GM23338 (cell line): ENCODE results near the gene PGC. TPM values are rescaled to one million over a fixed set of nuclear protein-coding genes. Genes with fewer than 3 reads are reported as not detected.

Experiments used
- ATAC-seq: fragments of 200-7000 bp; cut with Tn5 transposase; 3 replicates; pipeline ENCODE4 v1.9.1; 2020
- DNase-seq: peaks from one replicate; pipeline ENCODE4 v3.0.0-alpha.2; 2015; ENCODE audit warnings: low spot score
- H2AFZ ChIP-seq: fragments of 200-600 bp; sonication (generic); 2 replicates; pipeline ENCODE4 v1.8.0; 2016; ENCODE audit warnings: antibody characterized with exemption, mild to moderate bottlenecking, moderate library complexity
- H3F3A ChIP-seq: fragments of 200-600 bp; sonication (generic); replicated peaks from 2 replicates; pipeline ENCODE4 v1.8.0; 2017; ENCODE audit warnings: antibody characterized with exemption, mixed run types, low read depth
- H3K27ac ChIP-seq: fragments of 200-600 bp; sonication (generic); 2 replicates; pipeline ENCODE4 v1.6.1; 2016; ENCODE audit warnings: low read depth
- H3K27me3 ChIP-seq: fragments of 200-600 bp; sonication (generic); 2 replicates; pipeline ENCODE4 v1.8.0; 2016; ENCODE audit warnings: mild to moderate bottlenecking, mixed run types, moderate library complexity; ENCODE audit not compliant: insufficient read depth
- H3K36me3 ChIP-seq: fragments of 200-600 bp; sonication (generic); 2 replicates; pipeline ENCODE4 v1.8.0; 2016; ENCODE audit warnings: mild to moderate bottlenecking; ENCODE audit not compliant: insufficient read depth
- H3K4me1 ChIP-seq: fragments of 200-600 bp; sonication (generic); 2 replicates; pipeline ENCODE4 v1.8.0; 2016; ENCODE audit warnings: mild to moderate bottlenecking, moderate library complexity; ENCODE audit not compliant: insufficient read depth
- H3K4me2 ChIP-seq: fragments of 200-600 bp; sonication (generic); 2 replicates; pipeline ENCODE4 v1.7.1; 2017; ENCODE audit warnings: mixed run types
- H3K4me3 ChIP-seq: fragments of 200-600 bp; sonication (generic); 2 replicates; pipeline ENCODE4 v1.6.1; 2016; ENCODE audit warnings: mixed run types
- H3K79me2 ChIP-seq: fragments of 200-600 bp; sonication (generic); replicated peaks from 2 replicates; pipeline ENCODE4 v1.8.0; 2017; ENCODE audit warnings: mild to moderate bottlenecking; ENCODE audit not compliant: insufficient read depth
- H3K9me2 ChIP-seq: fragments of 200-600 bp; sonication (generic); 2 replicates; pipeline ENCODE4 v1.8.0; 2017; ENCODE audit not compliant: insufficient read depth
- H4K20me1 ChIP-seq: fragments of 200-600 bp; sonication (generic); replicated peaks from 2 replicates; pipeline ENCODE4 v1.8.0; 2017; ENCODE audit warnings: mild to moderate bottlenecking; ENCODE audit not compliant: insufficient read depth
- H3K27ac Mint-ChIP-seq: 2 replicates; pipeline ENCODE4 v1.8.0; 2020; ENCODE audit warnings: inconsistent platforms, mild to moderate bottlenecking, moderate library complexity, mixed read lengths
- H3K27me3 Mint-ChIP-seq: 3 replicates; pipeline ENCODE4 v1.8.0; 2022; ENCODE audit warnings: low read depth, mild to moderate bottlenecking, moderate library complexity, mixed read lengths, inconsistent platforms; ENCODE audit not compliant: insufficient read depth, poor library complexity
- H3K36me3 Mint-ChIP-seq: 3 replicates; pipeline ENCODE4 v1.8.0; 2021; ENCODE audit warnings: low read depth, mild to moderate bottlenecking, inconsistent platforms, moderate library complexity, mixed read lengths
- H3K4me1 Mint-ChIP-seq: 3 replicates; pipeline ENCODE4 v1.8.0; 2020; ENCODE audit warnings: mild to moderate bottlenecking, inconsistent platforms, mixed read lengths
- H3K4me3 Mint-ChIP-seq: 3 replicates; pipeline ENCODE4 v1.8.0; 2021; ENCODE audit warnings: moderate library complexity, mild to moderate bottlenecking, inconsistent platforms, mixed read lengths
- H3K9me3 Mint-ChIP-seq: 3 replicates; pipeline ENCODE4 v1.8.0; 2020; ENCODE audit warnings: moderate library complexity, mild to moderate bottlenecking, inconsistent platforms, mixed read lengths
- EZH2 ChIP-seq: fragments of 200-600 bp; sonication (generic); IDR thresholded peaks from one replicate; pipeline ENCODE4 v1.8.0; 2017; ENCODE audit warnings: antibody characterized with exemption, mild to moderate bottlenecking, low read depth; ENCODE audit not compliant: unreplicated experiment
- EZH2phosphoT487 ChIP-seq: fragments of 200-600 bp; sonication (generic); IDR thresholded peaks from one replicate; pipeline ENCODE4 v1.8.1; 2018; ENCODE audit warnings: antibody characterized with exemption; ENCODE audit not compliant: unreplicated experiment
- JUNB ChIP-seq: IDR thresholded peaks from one replicate; pipeline ENCODE4 v1.6.1; 2016; ENCODE audit warnings: antibody characterized with exemption; ENCODE audit not compliant: unreplicated experiment
- NANOG ChIP-seq: IDR thresholded peaks from 2 replicates; pipeline ENCODE4 v1.6.1; 2016; ENCODE audit warnings: antibody characterized with exemption, borderline replicate concordance
- POLR2AphosphoS5 ChIP-seq: IDR thresholded peaks from 2 replicates; pipeline ENCODE4 v1.6.1; 2016; ENCODE audit warnings: antibody characterized with exemption, low read depth
- STAT1 ChIP-seq: IDR thresholded peaks from one replicate; pipeline ENCODE4 v1.6.1; 2016; ENCODE audit warnings: antibody characterized with exemption; ENCODE audit not compliant: unreplicated experiment
- ZNF114 ChIP-seq: fragments of 250-450 bp; sonication (Bioruptor Pico); IDR thresholded peaks from 2 replicates; pipeline ENCODE4 v1.5.0; 2020; ENCODE audit warnings: mild to moderate bottlenecking, moderate library complexity
- polyA plus RNA-seq: library from polyadenylated mRNA; unstranded; fragments of >200 nt; fragmentation: Nextera tagmentation; extraction: Ambion mirVana; gene quantifications from 2 replicates; pipeline ENCODE4 v1.2.1, GENCODE V29; 2016
- total RNA-seq: library from RNA; depleted of rRNA; stranded (reverse); fragments of >200 nt; shearing (Covaris generic); gene quantifications from 2 replicates; pipeline ENCODE4 v1.2.3, GENCODE V29; 2014
- TF ChIP-seq, protein P1 (sequence below): IDR thresholded peaks from one replicate; pipeline ENCODE4 v1.6.1; 2018; ENCODE audit warnings: antibody characterized with exemption; ENCODE audit not compliant: unreplicated experiment
- TF ChIP-seq, protein P2 (sequence below): IDR thresholded peaks from 2 replicates; pipeline ENCODE4 v1.6.1; 2016; ENCODE audit warnings: antibody characterized with exemption

The PGC gene
- total and polyA plus RNA-seq, 2 experiments from 2014 or later, result not detected

DNA sequence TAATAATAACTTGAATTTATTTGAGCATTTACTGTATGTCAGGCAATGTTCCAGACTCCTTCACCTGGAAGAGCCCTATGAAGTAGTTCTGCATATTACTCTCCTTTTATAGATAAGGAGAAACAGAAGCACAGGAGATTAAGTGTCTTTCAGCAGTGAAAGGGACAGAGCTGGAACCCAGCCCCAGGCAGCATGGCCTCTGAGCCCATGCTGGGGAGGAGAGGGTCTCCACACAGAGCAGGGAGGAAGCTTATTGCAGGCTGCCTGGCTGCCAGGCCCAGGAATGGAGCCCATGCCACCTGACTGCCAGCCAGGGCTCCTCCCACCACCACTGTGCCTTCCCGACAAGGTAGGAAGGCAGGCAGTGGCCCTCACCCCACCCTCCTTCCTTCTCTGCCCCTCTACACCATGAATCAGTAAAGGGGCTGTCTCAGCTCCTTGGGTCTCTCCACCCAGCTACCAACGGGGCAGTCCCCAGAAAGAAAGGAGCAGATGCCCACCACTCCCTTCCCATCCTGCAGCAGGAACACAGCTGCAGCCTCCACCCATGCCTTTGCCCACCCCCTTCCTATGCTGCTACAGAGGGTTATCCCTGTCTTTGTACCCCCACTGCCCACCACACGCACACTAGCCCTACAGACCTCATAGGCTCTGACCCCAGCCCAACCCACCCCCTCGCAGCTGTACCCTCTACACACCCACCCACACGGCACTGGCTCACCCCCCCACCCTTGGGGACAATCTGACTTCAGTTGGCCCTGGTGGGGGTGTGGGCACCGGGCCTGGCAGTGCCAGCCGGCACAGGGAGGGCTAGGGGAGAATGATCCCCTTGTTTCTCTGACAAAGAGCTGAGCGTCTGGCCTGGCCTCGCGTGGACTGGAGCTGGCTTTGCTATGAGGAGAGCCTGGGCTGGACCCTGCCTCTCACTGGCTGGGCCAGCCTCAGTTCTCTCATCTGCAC lies 53.6 kb downstream of the PGC start (continued):
- TF ChIP-seq NANOG (no peak), POLR2AphosphoS5 (no peak), EZH2 (no peak), JUNB (no peak)
- TF ChIP-seq, protein P1, sequence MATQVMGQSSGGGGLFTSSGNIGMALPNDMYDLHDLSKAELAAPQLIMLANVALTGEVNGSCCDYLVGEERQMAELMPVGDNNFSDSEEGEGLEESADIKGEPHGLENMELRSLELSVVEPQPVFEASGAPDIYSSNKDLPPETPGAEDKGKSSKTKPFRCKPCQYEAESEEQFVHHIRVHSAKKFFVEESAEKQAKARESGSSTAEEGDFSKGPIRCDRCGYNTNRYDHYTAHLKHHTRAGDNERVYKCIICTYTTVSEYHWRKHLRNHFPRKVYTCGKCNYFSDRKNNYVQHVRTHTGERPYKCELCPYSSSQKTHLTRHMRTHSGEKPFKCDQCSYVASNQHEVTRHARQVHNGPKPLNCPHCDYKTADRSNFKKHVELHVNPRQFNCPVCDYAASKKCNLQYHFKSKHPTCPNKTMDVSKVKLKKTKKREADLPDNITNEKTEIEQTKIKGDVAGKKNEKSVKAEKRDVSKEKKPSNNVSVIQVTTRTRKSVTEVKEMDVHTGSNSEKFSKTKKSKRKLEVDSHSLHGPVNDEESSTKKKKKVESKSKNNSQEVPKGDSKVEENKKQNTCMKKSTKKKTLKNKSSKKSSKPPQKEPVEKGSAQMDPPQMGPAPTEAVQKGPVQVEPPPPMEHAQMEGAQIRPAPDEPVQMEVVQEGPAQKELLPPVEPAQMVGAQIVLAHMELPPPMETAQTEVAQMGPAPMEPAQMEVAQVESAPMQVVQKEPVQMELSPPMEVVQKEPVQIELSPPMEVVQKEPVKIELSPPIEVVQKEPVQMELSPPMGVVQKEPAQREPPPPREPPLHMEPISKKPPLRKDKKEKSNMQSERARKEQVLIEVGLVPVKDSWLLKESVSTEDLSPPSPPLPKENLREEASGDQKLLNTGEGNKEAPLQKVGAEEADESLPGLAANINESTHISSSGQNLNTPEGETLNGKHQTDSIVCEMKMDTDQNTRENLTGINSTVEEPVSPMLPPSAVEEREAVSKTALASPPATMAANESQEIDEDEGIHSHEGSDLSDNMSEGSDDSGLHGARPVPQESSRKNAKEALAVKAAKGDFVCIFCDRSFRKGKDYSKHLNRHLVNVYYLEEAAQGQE, result no peak

DNA sequence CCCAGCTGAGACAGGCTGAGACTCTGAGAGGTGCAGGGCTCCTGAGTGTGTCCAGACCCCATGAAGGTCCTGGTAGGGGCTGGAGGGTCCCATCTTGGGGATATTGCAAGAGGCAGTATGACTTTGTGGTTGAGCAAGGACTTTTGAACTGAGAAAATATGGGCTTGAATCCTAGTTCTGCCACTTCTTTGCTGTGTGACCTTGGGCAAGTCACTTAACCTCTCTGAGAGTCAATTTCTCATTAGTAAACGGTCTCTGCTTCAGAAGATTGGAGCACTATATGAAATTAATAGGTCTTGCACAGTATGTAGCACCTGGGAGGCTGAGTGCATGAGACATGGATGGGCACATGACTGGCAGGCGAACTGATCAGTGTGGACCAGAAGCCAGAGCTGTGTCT lies 54.5 kb downstream of the PGC start:
- Mint-ChIP-seq H3K9me3 (no peaks in the 10 kb centered on the region), H3K4me3 (no peak overlapping the region), H3K36me3 (no peaks in the 10 kb centered on the region), H3K27ac (no peak overlapping the region), H3K27me3 (peaks cover 9% of the 10 kb centered on the region), H3K4me1 (peaks cover 8% of the 10 kb centered on the region)
- Histone ChIP-seq H3K79me2 (no peaks in the 10 kb centered on the region), H2AFZ (no peak overlapping the region), H3K4me3 (no peak overlapping the region), H3F3A (no peaks in the 10 kb centered on the region), H3K4me2 (no peak overlapping the region), H4K20me1 (no peaks in the 10 kb centered on the region), H3K27ac (no peak overlapping the region), H3K27me3 (no peaks in the 10 kb centered on the region), H3K4me1 (no peaks in the 10 kb centered on the region; the same call in 1 of the 2 replicates), H3K36me3 (no peaks in the 10 kb centered on the region), H3K9me2 (no peaks in the 10 kb centered on the region)
- ATAC-seq (no peak), DNase-seq (no peak)
- no peak for TF ChIP-seq STAT1
- no peak for TF ChIP-seq EZH2phosphoT487
- no peak for TF ChIP-seq NANOG
- no peak for TF ChIP-seq ZNF114
- TF ChIP-seq, protein P2, sequence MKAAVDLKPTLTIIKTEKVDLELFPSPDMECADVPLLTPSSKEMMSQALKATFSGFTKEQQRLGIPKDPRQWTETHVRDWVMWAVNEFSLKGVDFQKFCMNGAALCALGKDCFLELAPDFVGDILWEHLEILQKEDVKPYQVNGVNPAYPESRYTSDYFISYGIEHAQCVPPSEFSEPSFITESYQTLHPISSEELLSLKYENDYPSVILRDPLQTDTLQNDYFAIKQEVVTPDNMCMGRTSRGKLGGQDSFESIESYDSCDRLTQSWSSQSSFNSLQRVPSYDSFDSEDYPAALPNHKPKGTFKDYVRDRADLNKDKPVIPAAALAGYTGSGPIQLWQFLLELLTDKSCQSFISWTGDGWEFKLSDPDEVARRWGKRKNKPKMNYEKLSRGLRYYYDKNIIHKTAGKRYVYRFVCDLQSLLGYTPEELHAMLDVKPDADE, result no peak
- TF ChIP-seq POLR2AphosphoS5, result no peak
- TF ChIP-seq, protein P1, result no peak
